ENCODE measurements around the gene IL1R2.
"Not testable (repeated sequence)": the region's sequence is repeated elsewhere in the genome, so short reads cannot be mapped to it uniquely, and the experiment has no call there.

Gene IL1R2

DNA sequence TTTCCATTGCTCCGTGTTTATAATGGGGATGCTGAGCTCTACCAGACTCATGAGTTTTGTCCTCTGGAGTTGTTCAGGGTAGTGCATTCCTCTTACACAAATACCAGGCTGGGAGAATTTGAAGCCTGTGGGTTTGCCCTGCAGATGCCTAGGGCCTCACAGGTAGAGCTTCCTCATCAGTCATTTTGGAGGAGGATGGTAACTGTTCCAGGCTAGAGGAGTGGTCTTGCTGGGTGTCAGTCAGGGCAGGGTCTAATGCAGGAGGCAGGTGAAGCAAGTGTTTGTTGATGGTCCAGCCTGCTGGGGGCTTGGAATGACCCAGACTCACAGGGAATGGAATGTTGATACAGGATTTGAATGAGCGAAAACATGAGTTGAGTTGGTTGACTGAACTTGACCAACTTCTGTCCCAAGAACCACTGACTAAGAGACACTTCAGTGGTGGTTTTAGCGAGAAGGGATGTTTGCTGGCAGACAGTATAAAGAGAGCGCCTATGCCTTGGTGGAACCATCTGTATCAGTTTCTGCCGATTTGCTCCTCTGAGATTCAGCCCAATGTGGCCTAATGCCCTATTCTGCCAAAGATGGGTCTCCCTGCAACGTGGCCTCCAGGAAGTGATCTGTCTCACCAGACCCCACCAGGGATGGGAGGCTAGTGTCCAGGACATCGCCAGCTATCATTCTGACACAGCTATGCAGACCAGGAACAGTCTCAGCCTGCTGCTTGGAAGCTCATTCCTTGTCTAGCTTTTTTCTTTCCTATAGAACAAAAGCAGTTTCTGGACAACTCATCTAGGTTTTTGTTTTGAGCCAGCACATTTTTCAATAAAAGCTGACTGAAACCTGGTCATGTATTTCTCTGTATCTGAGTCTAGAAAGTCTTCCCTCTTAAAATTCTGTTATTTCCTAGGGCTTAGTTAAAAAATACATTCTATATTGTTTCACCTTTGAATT lies 9.3 kb downstream of the IL1R2 start:
- no peak for DNase-seq

GRCh38 chr2:102001767-102002142 lies 10.0 kb downstream of the IL1R2 start:
- no peak for DNase-seq

GRCh38 chr2:102002228-102002627 lies 10.5 kb downstream of the IL1R2 start:
- no peak for DNase-seq

- not testable (repeated sequence) for DNase-seq
Measured at GRCh38 chr2:102002909-102003308, 11.1 kb downstream of the IL1R2 start.

DNA sequence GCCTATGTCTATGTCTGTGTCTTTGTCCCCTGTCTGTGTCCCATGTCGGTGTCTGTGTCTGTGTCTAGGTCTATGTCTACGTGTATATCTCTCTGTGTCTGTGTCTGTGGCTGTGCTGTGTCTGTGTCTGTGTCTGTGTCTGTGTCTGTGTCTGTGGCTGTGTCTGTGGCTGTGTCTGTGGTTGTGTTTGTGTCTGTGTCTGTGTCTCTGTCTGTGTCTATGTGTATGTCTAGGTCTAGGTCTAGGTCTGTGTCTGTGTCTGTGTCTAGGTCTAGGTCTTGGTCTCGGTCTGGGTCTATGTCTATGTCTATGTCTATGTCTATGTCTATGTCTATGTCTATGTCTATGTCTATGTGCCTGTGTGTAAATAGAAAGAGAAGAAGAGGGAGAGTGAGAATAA lies 11.9 kb downstream of the IL1R2 start:
- DNase-seq = no peak

- DNase-seq = no peak
Measured at GRCh38 chr2:102004581-102004980, 12.8 kb downstream of the IL1R2 start.

DNA sequence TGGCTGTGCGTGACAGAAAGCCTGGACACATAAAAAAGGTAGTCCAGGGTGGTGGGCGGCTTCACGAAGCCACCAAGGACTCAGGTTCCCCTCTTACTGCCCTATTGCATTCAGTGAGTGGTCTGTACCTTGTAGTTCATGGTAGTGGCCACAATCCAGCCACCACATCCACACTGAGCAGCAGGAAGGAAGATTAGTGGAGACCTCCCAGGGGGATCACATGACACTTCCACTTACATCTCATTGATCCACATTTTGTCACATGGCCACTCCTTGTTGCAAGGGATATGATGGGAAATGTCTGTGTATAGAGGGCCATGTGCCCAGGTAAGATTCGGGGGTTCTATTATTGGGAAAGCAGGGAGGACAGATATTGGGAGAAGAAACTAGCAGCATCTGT lies 13.7 kb downstream of the IL1R2 start:
- DNase-seq = no peak

GRCh38 chr2:102005989-102006885 lies 14.5 kb downstream of the IL1R2 start:
- DNase-seq = peak; percentile 34

GRCh38 chr2:102006886-102007278 lies 15.1 kb downstream of the IL1R2 start:
- DNase-seq = no peak

DNA sequence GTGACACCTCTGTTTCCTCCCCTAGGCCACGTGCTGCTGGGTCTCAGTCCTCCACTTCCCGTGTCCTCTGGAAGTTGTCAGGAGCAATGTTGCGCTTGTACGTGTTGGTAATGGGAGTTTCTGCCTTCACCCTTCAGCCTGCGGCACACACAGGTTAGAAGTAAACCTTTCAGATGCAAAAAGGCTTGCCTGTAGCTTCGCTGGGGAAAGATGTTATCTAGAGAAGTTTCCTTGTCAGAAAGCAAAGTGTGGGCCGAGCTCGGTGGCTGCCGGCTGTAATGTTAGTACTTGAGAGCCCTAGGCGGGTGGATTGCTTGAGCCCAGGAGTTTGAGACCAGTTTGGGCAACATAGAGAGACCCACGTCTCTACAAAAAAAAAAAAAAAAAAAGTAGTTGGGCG lies 16.7 kb downstream of the IL1R2 start:
- no peak for DNase-seq

- no peak for DNase-seq
Measured at GRCh38 chr2:102009557-102009956, 17.8 kb downstream of the IL1R2 start.

GRCh38 chr2:102010902-102011301 lies 19.1 kb downstream of the IL1R2 start:
- DNase-seq = no peak

- DNase-seq = no peak
Measured at GRCh38 chr2:102012061-102012614, 20.4 kb downstream of the IL1R2 start.

DNA sequence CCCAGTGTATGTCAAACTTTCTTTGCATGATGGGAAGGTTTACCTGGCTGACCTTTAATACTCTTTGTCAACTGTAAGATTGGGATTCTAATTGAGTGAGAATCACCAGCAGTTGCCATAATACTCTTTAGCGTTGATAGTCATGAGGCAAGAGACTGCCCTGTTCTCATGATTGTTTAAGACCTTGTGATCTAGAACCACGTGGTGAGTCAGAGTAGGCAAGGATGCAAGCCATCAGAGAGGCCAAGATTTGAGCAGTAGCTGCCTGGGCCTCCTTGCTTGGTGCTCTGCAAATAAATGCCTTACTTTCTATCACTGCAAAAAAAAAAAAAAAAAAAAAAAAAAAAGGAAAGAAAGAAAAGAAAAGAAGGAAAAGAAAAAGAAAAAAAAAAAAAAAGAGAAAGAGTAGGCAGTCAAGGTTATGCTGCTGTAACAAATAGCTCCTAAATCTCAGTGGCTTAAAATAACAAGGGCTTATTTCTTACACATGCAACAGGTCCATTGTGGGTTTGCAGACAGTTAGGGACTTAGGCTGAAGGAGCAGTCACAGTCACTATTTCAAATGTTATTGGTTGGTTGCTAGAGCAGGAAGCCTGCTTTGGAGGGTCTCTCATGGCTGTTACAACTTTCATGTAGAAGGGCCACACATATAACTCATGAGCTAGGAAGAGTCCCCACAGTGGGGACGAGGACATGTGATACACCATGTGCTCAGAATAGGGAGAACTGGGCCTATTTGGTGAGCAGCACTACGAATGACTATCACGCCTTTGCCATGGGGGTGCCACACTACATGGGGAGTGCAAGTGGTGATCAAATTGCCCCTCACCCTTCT lies 21.7 kb downstream of the IL1R2 start:
- DNase-seq = peak; percentile 31

GRCh38 chr2:102014041-102014345 lies 22.2 kb downstream of the IL1R2 start:
- DNase-seq = no peak

- no peak for DNase-seq
Measured at GRCh38 chr2:102015399-102015798, 23.6 kb downstream of the IL1R2 start.

DNA sequence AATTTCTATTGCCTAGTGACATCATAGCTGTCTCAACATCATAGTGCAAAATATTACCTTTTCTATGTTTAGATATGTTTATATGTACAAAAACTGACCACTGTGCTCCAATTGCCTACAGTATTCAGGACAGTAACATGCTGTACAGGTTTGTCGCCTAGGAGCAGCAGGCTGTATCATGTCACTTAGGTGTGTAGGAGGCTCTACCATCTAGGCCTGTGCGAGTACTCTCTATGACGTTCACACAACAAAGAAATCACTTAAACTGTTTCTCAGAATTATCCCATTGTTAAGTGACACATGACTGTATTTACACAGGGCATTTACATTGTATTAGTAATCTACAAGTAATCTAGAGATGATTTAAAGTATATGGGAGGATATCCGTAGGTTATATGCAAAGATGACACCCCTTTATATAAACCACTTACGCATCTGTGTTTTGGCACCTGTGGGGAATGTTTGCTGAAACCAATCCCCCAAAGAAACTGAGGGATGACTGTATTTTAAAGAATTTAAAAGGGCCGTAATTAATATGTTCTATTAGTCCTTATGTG lies 24.7 kb downstream of the IL1R2 start:
- DNase-seq = no peak

DNA sequence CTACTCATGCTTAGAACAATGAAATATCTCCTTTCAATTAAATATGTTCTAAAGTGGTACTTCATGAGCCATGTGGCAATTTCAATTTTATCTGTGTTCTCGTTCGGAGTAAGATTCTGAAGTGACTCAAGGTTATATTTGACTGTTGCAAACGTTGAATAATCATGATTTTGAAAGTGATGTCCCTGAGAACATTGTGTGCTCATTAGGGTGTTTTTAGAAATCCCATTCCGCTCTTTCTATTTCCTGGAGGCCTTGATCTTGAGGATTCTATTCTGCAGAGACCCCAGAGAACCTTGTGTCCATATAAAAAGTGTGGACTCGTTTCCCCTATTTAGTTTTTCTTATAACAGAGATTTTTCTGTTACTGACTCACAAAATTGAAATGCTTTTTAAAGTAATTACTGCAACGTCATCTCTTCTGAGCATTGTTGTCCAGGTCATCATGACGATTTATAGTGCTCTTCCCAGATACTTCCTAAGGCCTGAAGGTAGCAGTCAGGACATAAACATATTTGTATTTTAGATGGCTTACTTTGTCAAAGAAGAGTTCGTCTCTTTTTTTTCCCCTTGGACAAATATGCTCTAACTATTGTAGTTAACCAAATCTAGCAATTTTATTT lies 27.2 kb downstream of the IL1R2 start:
- no peak for DNase-seq

DNA sequence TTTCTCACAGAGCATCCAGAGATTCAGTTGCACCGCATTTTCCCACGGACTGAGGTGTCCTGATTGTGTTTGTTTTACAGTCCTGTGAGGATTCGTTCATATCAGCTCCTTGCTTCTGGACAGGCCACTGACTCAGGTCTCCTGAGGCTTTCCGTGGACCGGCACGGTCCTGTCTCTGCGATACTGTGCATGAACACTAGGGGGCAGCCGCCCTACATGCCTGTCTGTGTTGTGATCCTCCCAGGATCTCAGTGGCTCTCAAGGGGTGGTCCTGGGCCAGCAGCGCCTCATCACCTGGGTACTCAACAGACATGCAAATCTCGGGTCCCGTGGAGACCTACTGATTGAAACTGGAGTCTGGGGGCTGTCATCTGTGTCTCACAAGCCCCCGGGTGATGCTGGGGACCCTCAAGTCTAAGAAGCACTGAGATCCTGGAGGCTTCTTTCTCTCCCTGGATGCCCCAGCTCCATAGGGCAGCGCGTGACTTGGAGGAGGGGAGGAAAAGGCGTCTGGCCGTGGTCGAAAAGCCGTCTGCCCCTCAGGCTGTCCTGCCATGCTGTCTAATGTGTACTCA lies 28.9 kb downstream of the IL1R2 start:
- peak; percentile 88 for DNase-seq

- DNase-seq = no peak
Measured at GRCh38 chr2:102021779-102022178, 30.0 kb downstream of the IL1R2 start.

DNA sequence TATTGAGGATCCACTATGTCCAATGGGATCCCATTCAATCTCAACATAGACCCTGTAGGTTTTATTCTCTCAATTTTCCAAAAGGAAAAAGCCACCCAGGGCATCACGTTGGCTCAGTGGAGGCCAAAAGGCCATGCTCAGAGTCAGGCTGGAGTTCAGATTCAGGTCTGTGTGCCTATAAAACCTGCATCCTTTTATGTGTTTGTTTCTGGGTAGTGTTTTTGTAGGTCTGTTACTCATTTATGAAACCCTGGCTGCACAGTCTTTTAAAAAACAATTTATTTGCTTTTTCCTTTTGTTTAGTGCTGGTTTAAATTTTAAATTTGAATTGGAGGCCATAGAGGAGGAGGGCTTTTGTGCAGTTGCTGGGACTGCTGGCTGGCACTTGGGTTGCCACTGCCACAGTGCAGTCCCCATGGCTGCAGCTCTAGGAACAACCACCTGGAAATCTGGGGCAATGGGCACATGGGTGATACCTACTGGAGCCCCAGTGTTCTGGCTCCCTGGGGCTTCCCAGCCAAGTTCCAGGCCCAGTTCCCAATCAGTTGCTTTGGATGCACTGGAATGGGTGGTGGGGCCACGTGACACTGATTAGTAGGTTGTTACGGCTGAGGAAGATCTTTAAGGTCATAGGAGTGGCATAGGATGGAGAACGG lies 31.3 kb downstream of the IL1R2 start:
- no peak for DNase-seq

Measured in stimulated activated CD4-positive, alpha-beta T cell treated with anti-CD3 and anti-CD28 coated beads, Interleukin-4, amount 100 ng/mL, for 1 hour (primary cell).